WTC11 (cell line): ENCODE measurements around the gene RPL7L1. TPM values are rescaled to one million over a fixed set of nuclear protein-coding genes. Genes with fewer than 3 reads are reported as not detected.
A peak's percentile ranks its signal among the peaks of the same experiment; 100 is the strongest.

Source experiments
- ATAC-seq: fragments of 200-7000 bp; cut with Tn5 transposase; 2 replicates; pipeline ENCODE4 v1.10.0; 2021; ENCODE audit warnings: mild to moderate bottlenecking, moderate library complexity
- CTCF ChIA-PET: fragments of 300-600 bp; sonication (Branson Sonifier 250); formaldehyde crosslinking; loops from one replicate; lab custom pipeline; 2021; ENCODE audit warnings: antibody characterized with exemption; lab: Charles Lee
- POLR2A ChIA-PET: fragments of 350-600 bp; sonication (Branson Sonifier 250); formaldehyde crosslinking; loops from one replicate; lab custom pipeline; 2021; ENCODE audit warnings: antibody characterized with exemption; lab: Charles Lee
- DNase-seq: peaks from one replicate; pipeline ENCODE4 v3.0.0; 2021; ENCODE audit warnings: low spot score
- H3K27ac Mint-ChIP-seq: 2 replicates; pipeline ENCODE4 v1.8.0; 2021; ENCODE audit warnings: mixed read lengths
- H3K27me3 Mint-ChIP-seq: 2 replicates; pipeline ENCODE4 v1.8.0; 2021; ENCODE audit warnings: low read depth, mild to moderate bottlenecking, moderate library complexity, mixed read lengths
- H3K36me3 Mint-ChIP-seq: 2 replicates; pipeline ENCODE4 v1.8.0; 2021; ENCODE audit warnings: mixed read lengths
- H3K4me1 Mint-ChIP-seq: 2 replicates; pipeline ENCODE4 v1.8.0; 2022; ENCODE audit warnings: mixed read lengths
- H3K4me3 Mint-ChIP-seq: 2 replicates; pipeline ENCODE4 v1.8.0; 2021; ENCODE audit warnings: mild to moderate bottlenecking, moderate library complexity, mixed read lengths
- H3K9me3 Mint-ChIP-seq: 2 replicates; pipeline ENCODE4 v1.8.0; 2021; ENCODE audit warnings: mixed read lengths
- ARID4B ChIP-seq: sonication (generic); formaldehyde crosslinking; IDR thresholded peaks from 2 replicates; pipeline ENCODE4 v1.8.0; 2023; ENCODE audit warnings: missing genetic modification reagents, mild to moderate bottlenecking, borderline replicate concordance
- CBFB ChIP-seq: sonication (generic); formaldehyde crosslinking; IDR thresholded peaks from 2 replicates; pipeline ENCODE4 v1.8.1; 2022; ENCODE audit warnings: mild to moderate bottlenecking, low read depth, missing genetic modification reagents
- CDX4 ChIP-seq: fragments of 250-450 bp; sonication (Bioruptor Pico); IDR thresholded peaks from 2 replicates; pipeline ENCODE4 v1.9.0; 2021; ENCODE audit warnings: moderate library complexity, mild to moderate bottlenecking, inconsistent platforms, borderline replicate concordance
- CREB1 ChIP-seq: sonication (generic); formaldehyde crosslinking; IDR thresholded peaks from 2 replicates; pipeline ENCODE4 v1.8.0; 2023; ENCODE audit warnings: mild to moderate bottlenecking, missing genetic modification reagents
- CREM ChIP-seq: sonication (generic); formaldehyde crosslinking; IDR thresholded peaks from 2 replicates; pipeline ENCODE4 v1.8.1; 2022; ENCODE audit warnings: mild to moderate bottlenecking, missing genetic modification reagents, moderate library complexity
- ELF4 ChIP-seq: sonication (generic); formaldehyde crosslinking; IDR thresholded peaks from 2 replicates; pipeline ENCODE4 v1.8.1; 2022; ENCODE audit warnings: low read depth, mild to moderate bottlenecking, moderate library complexity, missing genetic modification reagents
- FOXK1 ChIP-seq: sonication (generic); formaldehyde crosslinking; IDR thresholded peaks from 2 replicates; pipeline ENCODE4 v1.8.0; 2022; ENCODE audit warnings: mild to moderate bottlenecking, moderate library complexity, missing genetic modification reagents
- GTF2I ChIP-seq: fragments of 250-450 bp; sonication (Bioruptor Pico); conservative IDR thresholded peaks from 2 replicates; pipeline ENCODE4 v1.4.0; 2021; ENCODE audit warnings: mild to moderate bottlenecking
- HMGA2 ChIP-seq: fragments of 250-450 bp; sonication (Bioruptor Pico); IDR thresholded peaks from 2 replicates; pipeline ENCODE4 v1.4.0; 2021; ENCODE audit warnings: mild to moderate bottlenecking, moderate library complexity
- KAT7 ChIP-seq: sonication (generic); formaldehyde crosslinking; IDR thresholded peaks from 2 replicates; pipeline ENCODE4 v1.8.1; 2023; ENCODE audit warnings: missing genetic modification reagents, mild to moderate bottlenecking, borderline replicate concordance
- NFE2L1 ChIP-seq: sonication (generic); formaldehyde crosslinking; IDR thresholded peaks from 2 replicates; pipeline ENCODE4 v1.8.1; 2023; ENCODE audit warnings: missing genetic modification reagents
- NR1H2 ChIP-seq: sonication (generic); formaldehyde crosslinking; IDR thresholded peaks from 2 replicates; pipeline ENCODE4 v1.9.0; 2021; ENCODE audit warnings: mild to moderate bottlenecking, moderate library complexity, missing genetic modification reagents
- NR2C2 ChIP-seq: sonication (generic); formaldehyde crosslinking; IDR thresholded peaks from 2 replicates; pipeline ENCODE4 v1.8.0; 2022; ENCODE audit warnings: mild to moderate bottlenecking, missing genetic modification reagents
- SMAD3 ChIP-seq: sonication (generic); formaldehyde crosslinking; IDR thresholded peaks from 2 replicates; pipeline ENCODE4 v1.8.0; 2022; ENCODE audit warnings: missing genetic modification reagents, mild to moderate bottlenecking, borderline replicate concordance
- SOX15 ChIP-seq: fragments of 250-450 bp; sonication (Bioruptor Pico); IDR thresholded peaks from 2 replicates; pipeline ENCODE4 v1.9.0; 2021; ENCODE audit warnings: mild to moderate bottlenecking
- TCF7 ChIP-seq: sonication (generic); formaldehyde crosslinking; IDR thresholded peaks from 2 replicates; pipeline ENCODE4 v1.8.0; 2022; ENCODE audit warnings: mild to moderate bottlenecking, low read depth, missing genetic modification reagents, moderate library complexity
- TEAD4 ChIP-seq: sonication (generic); formaldehyde crosslinking; IDR thresholded peaks from 2 replicates; pipeline ENCODE4 v1.8.0; 2022; ENCODE audit warnings: mild to moderate bottlenecking, missing genetic modification reagents
- ZNF232 ChIP-seq: sonication (generic); formaldehyde crosslinking; IDR thresholded peaks from 2 replicates; pipeline ENCODE4 v1.8.0; 2022; ENCODE audit warnings: mild to moderate bottlenecking, missing genetic modification reagents
- ZNF512 ChIP-seq: sonication (generic); formaldehyde crosslinking; IDR thresholded peaks from 2 replicates; pipeline ENCODE4 v1.8.1; 2022; ENCODE audit warnings: missing genetic modification reagents, borderline replicate concordance
- total RNA-seq: library from RNA; stranded (reverse); gene quantifications from 3 replicates; pipeline ENCODE4 v1.2.3, GENCODE V29; 2021
- TF ChIP-seq, protein P1 (sequence below): sonication (generic); formaldehyde crosslinking; IDR thresholded peaks from 2 replicates; pipeline ENCODE4 v1.8.1; 2023; ENCODE audit warnings: mild to moderate bottlenecking, missing genetic modification reagents, moderate library complexity
- TF ChIP-seq, protein P2 (sequence below): sonication (generic); formaldehyde crosslinking; IDR thresholded peaks from 2 replicates; pipeline ENCODE4 v1.8.1; 2023; ENCODE audit warnings: mild to moderate bottlenecking, missing genetic modification reagents
- TF ChIP-seq, protein P3 (sequence below): sonication (generic); formaldehyde crosslinking; IDR thresholded peaks from 2 replicates; pipeline ENCODE4 v1.8.1; 2022; ENCODE audit warnings: mild to moderate bottlenecking, missing genetic modification reagents, moderate library complexity, borderline replicate concordance
- TF ChIP-seq, protein P4 (sequence below): sonication (generic); formaldehyde crosslinking; IDR thresholded peaks from 2 replicates; pipeline ENCODE4 v1.8.1; 2023; ENCODE audit warnings: mild to moderate bottlenecking, missing genetic modification reagents

The RPL7L1 gene
- total RNA-seq, 1 experiment from 2014 or later = 107 TPM

DNA sequence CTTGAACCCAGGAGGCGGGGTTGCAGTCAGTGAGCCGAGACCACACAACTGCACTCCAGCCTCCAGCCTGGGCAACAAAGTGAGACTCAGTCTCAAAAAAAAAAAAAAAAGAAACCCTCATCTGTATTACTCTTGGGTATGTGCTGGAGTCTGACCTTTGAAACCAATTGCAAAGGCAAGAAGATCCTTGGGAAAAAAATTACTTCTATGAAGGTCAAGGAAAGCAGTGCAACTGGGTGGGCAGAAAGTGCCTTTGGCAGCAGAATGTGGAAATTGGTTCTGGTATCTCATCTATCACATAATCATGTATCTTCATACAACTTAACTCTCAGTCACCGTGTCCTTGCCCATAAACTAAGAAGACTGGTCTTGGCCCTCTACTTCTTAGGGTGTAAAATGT is 7.7 kb upstream of the RPL7L1 start:
- no peaks in the 10 kb centered on the region for H3K27me3 Mint-ChIP-seq
- DNase-seq = no peak
- H3K27ac Mint-ChIP-seq = 0 out of 2 replicates have a peak overlapping the region, but pooled peaks have one; percentile 41
- CTCF ChIA-PET = interaction anchor here (0.7 kb wide), 1 partner anchor 144 kb away, joined by 5 read pairs; no protein-coding TSS in a partner anchor
- no peak overlapping the region for H3K4me3 Mint-ChIP-seq
- H3K9me3 Mint-ChIP-seq = no peaks in the 10 kb centered on the region
- H3K36me3 Mint-ChIP-seq = peaks cover 5% of the 10 kb centered on the region; the same call in 1 of the 2 replicates
- ATAC-seq = no peak
- no peak for TF ChIP-seq TEAD4
- TF ChIP-seq SOX15 (CRISPR knock-in tag) = no peak
- TF ChIP-seq, protein P1, sequence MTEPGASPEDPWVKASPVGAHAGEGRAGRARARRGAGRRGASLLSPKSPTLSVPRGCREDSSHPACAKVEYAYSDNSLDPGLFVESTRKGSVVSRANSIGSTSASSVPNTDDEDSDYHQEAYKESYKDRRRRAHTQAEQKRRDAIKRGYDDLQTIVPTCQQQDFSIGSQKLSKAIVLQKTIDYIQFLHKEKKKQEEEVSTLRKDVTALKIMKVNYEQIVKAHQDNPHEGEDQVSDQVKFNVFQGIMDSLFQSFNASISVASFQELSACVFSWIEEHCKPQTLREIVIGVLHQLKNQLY (CRISPR knock-in tag) = no peak
- no peak for TF ChIP-seq KAT7 (CRISPR knock-in tag)
- TF ChIP-seq CBFB (CRISPR knock-in tag) = no peak
- no peak for TF ChIP-seq NR1H2 (CRISPR knock-in tag)
- POLR2A ChIA-PET = no interaction called here
- H3K4me1 Mint-ChIP-seq = no peaks in the 10 kb centered on the region

DNA sequence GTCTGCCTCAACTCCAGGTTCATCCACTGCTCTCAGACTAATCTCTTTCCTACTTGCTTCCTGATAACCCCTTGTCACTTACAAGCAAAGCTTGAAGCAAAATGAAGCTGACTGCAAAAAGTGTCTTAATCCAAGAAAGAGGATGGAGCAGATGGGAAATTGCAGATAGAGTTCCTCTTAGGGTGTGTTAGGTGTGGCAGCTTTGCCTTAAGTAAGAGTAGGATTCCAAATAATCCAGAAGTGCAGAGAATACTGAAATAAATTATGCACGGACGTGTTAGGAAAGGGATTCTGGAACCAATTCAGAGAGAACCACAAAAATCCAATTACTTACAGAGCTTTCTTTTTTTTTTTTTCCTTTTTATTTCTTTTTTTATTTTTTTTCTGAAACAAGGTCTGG is 6.1 kb upstream of the RPL7L1 start:
- no peak for ATAC-seq
- CTCF ChIA-PET = no interaction called here
- Mint-ChIP-seq H3K36me3 (no peaks in the 10 kb centered on the region), H3K4me1 (no peaks in the 10 kb centered on the region)
- TF ChIP-seq CDX4 (CRISPR knock-in tag) = no peak
- no peak for TF ChIP-seq TCF7 (CRISPR knock-in tag)
- no peak for TF ChIP-seq ARID4B (CRISPR knock-in tag)
- TF ChIP-seq, protein P2, sequence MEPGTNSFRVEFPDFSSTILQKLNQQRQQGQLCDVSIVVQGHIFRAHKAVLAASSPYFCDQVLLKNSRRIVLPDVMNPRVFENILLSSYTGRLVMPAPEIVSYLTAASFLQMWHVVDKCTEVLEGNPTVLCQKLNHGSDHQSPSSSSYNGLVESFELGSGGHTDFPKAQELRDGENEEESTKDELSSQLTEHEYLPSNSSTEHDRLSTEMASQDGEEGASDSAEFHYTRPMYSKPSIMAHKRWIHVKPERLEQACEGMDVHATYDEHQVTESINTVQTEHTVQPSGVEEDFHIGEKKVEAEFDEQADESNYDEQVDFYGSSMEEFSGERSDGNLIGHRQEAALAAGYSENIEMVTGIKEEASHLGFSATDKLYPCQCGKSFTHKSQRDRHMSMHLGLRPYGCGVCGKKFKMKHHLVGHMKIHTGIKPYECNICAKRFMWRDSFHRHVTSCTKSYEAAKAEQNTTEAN (CRISPR knock-in tag) = no peak
- TF ChIP-seq NFE2L1 (CRISPR knock-in tag) = no peak
- no peak for TF ChIP-seq GTF2I
- TF ChIP-seq, protein P3, sequence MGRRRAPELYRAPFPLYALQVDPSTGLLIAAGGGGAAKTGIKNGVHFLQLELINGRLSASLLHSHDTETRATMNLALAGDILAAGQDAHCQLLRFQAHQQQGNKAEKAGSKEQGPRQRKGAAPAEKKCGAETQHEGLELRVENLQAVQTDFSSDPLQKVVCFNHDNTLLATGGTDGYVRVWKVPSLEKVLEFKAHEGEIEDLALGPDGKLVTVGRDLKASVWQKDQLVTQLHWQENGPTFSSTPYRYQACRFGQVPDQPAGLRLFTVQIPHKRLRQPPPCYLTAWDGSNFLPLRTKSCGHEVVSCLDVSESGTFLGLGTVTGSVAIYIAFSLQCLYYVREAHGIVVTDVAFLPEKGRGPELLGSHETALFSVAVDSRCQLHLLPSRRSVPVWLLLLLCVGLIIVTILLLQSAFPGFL (CRISPR knock-in tag) = no peak
- TF ChIP-seq FOXK1 (CRISPR knock-in tag) = no peak
- TF ChIP-seq ZNF232 (CRISPR knock-in tag) = no peak
- no peak for TF ChIP-seq NR2C2
- no peak for TF ChIP-seq ZNF512
- no peak for TF ChIP-seq CREB1 (CRISPR knock-in tag)
- TF ChIP-seq, protein P4, sequence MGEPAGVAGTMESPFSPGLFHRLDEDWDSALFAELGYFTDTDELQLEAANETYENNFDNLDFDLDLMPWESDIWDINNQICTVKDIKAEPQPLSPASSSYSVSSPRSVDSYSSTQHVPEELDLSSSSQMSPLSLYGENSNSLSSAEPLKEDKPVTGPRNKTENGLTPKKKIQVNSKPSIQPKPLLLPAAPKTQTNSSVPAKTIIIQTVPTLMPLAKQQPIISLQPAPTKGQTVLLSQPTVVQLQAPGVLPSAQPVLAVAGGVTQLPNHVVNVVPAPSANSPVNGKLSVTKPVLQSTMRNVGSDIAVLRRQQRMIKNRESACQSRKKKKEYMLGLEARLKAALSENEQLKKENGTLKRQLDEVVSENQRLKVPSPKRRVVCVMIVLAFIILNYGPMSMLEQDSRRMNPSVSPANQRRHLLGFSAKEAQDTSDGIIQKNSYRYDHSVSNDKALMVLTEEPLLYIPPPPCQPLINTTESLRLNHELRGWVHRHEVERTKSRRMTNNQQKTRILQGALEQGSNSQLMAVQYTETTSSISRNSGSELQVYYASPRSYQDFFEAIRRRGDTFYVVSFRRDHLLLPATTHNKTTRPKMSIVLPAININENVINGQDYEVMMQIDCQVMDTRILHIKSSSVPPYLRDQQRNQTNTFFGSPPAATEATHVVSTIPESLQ (CRISPR knock-in tag) = no peak
- TF ChIP-seq SMAD3 (CRISPR knock-in tag) = no peak
- no peak for TF ChIP-seq CREM
- TF ChIP-seq HMGA2 (CRISPR knock-in tag) = no peak
- TF ChIP-seq ELF4 (CRISPR knock-in tag) = no peak
- TF ChIP-seq, all 79 proteins: peak for 0
- POLR2A ChIA-PET = interaction anchor here (0.6 kb wide), 2 partner anchors 37 to 679 kb away, joined by 3 read pairs; partner anchors contain the start of gene GUCA1B
- no peak for DNase-seq
- no peak overlapping the region for H3K27ac Mint-ChIP-seq
- H3K4me3 Mint-ChIP-seq = no peak overlapping the region
- no peaks in the 10 kb centered on the region for H3K27me3 Mint-ChIP-seq
- H3K9me3 Mint-ChIP-seq = no peaks in the 10 kb centered on the region
